ENCODE data around the gene SYNGR1.
"Not testable (repeated sequence)": the region's sequence is repeated elsewhere in the genome, so short reads cannot be mapped to it uniquely, and the experiment has no call there.

SYNGR1 gene

GRCh38 chr22:39388261-39389011 is 38.6 kb downstream of the SYNGR1 start:
- H3K27ac Mint-ChIP-seq = peak overlapping the region; percentile 80
- no peaks in the 10 kb centered on the region for H3K36me3 Mint-ChIP-seq
- H3K27me3 Mint-ChIP-seq = no peaks in the 10 kb centered on the region
- H3K4me1 Mint-ChIP-seq (ENCODE audit: low read depth) = peaks cover 11% of the 10 kb centered on the region
- no peaks in the 10 kb centered on the region for H3K9me3 Mint-ChIP-seq (ENCODE audit: low read depth)
- H3K4me3 Mint-ChIP-seq = peak overlapping the region; percentile 84

GRCh38 chr22:39389420-39389819 is 39.6 kb downstream of the SYNGR1 start:
- Mint-ChIP-seq H3K4me1 (ENCODE audit: low read depth) (peaks cover 11% of the 10 kb centered on the region), H3K4me3 (no peak overlapping the region), H3K27ac (no peak overlapping the region), H3K27me3 (no peaks in the 10 kb centered on the region), H3K9me3 (ENCODE audit: low read depth) (no peaks in the 10 kb centered on the region), H3K36me3 (no peaks in the 10 kb centered on the region)

DNA sequence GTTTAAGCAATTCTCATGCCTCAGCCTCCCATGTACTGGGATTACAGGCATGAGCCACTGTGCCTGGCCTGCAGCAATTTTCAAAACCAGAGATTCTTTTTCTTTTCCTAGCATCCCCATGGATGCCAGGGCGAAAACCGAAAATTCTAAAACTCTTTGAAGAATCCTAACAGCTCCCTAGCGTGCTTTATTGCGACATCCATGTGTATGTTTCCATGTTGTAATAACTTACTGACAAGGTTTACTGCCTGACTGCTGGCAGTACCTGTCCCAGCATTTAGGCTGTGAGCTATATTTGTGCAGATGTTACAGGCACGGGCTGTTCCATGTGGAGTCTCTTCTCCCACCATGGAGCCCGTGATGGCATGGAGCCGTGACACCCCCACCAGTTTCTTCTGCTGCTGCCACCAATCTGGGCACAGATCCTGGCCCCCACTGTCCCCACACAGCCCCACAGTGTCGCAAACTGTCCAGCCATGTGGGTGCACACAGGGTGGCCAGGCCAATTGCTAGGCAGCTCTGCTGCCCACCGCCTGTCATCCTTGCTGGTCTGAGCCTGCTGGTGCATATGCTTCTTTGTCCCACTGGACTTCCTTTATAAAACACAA is 42.7 kb downstream of the SYNGR1 start:
- no peaks in the 10 kb centered on the region for H3K27me3 Mint-ChIP-seq
- H3K4me3 Mint-ChIP-seq = no peak overlapping the region
- H3K36me3 Mint-ChIP-seq = no peaks in the 10 kb centered on the region
- no peaks in the 10 kb centered on the region for H3K9me3 Mint-ChIP-seq (ENCODE audit: low read depth)
- peaks cover 6% of the 10 kb centered on the region for H3K4me1 Mint-ChIP-seq (ENCODE audit: low read depth)
- H3K27ac Mint-ChIP-seq = no peak overlapping the region

DNA sequence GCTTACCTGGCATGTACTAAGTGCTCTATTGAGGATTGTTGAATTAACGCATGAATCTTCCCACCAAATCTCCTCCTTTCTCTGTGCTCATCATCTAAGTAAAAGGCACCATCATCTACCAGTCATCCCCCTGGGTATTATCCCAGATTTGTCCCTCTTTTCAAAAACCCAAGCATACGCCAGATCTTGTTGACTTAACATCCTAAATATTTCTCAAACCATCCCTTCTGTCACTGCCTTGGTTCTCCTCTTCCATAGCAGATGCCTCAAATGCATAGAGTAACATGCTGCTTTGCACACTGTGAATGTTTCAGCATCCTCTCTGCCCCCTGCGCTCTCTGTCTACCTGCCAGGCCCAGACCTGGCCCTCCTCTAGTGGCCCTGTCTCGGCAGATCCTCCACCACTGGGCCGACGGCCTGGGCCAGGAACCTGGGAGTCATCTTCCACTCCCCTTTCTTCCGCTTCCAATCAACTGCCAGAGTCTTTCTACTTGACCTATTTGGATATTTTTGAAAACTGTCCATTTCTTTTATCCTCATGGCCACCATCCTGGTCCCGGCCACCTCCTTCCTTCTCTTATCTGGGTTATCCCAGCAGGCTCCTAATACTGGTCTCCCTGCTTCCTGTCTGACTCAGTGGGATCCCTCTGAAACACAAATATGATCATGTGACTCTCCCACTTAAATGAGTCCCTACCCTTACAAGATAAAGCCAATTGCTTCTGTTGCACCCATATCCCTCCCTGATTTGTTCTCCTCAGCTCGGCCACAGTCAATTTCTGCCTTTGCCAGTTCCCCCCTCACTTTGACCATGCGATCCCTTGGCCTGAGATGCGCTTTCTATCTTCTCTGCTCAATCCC is 46.4 kb downstream of the SYNGR1 start:
- Mint-ChIP-seq H3K4me1 (ENCODE audit: low read depth) (peaks cover 8% of the 10 kb centered on the region), H3K27me3 (no peaks in the 10 kb centered on the region), H3K9me3 (ENCODE audit: low read depth) (no peaks in the 10 kb centered on the region), H3K4me3 (no peak overlapping the region), H3K36me3 (no peaks in the 10 kb centered on the region), H3K27ac (no peak overlapping the region)

GRCh38 chr22:39396797-39397195 is 47.0 kb downstream of the SYNGR1 start:
- peak overlapping the region; percentile 41 for H3K4me3 Mint-ChIP-seq

GRCh38 chr22:39401301-39401631 is 51.5 kb downstream of the SYNGR1 start:
- Mint-ChIP-seq H3K9me3 (ENCODE audit: low read depth) (no peaks in the 10 kb centered on the region), H3K36me3 (peaks cover 10% of the 10 kb centered on the region), H3K4me1 (ENCODE audit: low read depth) (peaks cover 45% of the 10 kb centered on the region), H3K4me3 (peak overlapping the region; percentile 91), H3K27ac (peak overlapping the region; percentile 64), H3K27me3 (no peaks in the 10 kb centered on the region)

More at GRCh38 chr22:39396797-39397195, 47.0 kb downstream of the SYNGR1 start:
- H3K9me3 Mint-ChIP-seq (ENCODE audit: low read depth) = no peaks in the 10 kb centered on the region
- H3K36me3 Mint-ChIP-seq = no peaks in the 10 kb centered on the region
- no peaks in the 10 kb centered on the region for H3K27me3 Mint-ChIP-seq
- H3K4me1 Mint-ChIP-seq (ENCODE audit: low read depth) = peaks cover 14% of the 10 kb centered on the region
- no peak overlapping the region for H3K27ac Mint-ChIP-seq

- peaks cover 10% of the 10 kb centered on the region for H3K36me3 Mint-ChIP-seq
- no peaks in the 10 kb centered on the region for H3K9me3 Mint-ChIP-seq (ENCODE audit: low read depth)
- H3K27ac Mint-ChIP-seq = peak overlapping the region; percentile 41
- H3K27me3 Mint-ChIP-seq = no peaks in the 10 kb centered on the region
- peak overlapping the region; percentile 63 for H3K4me3 Mint-ChIP-seq
- peaks cover 72% of the 10 kb centered on the region for H3K4me1 Mint-ChIP-seq (ENCODE audit: low read depth)
Observed at GRCh38 chr22:39405346-39406085, 55.7 kb downstream of the SYNGR1 start.

DNA sequence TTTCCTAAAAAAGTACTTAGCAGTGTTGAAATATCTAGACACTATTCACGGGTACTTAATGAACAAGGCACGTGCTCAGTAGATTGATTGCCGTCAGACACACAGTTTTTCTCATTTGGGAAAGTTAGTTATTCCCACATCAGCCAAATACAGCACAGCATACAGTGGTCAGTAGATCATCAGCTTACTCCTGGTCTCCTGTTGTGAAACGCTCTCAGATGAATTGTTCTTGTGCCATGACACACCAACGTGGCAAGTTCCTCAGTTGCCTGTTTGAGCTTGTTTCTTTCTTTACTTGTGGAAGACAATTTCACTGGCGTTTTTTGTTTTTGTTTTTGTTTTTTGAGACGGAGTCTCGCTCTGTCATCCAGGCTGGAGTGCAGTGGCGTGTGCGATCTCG is 58.4 kb downstream of the SYNGR1 start:
- peaks cover 79% of the 10 kb centered on the region for H3K4me1 Mint-ChIP-seq (ENCODE audit: low read depth)
- no peak overlapping the region for H3K4me3 Mint-ChIP-seq
- no peak overlapping the region for H3K27ac Mint-ChIP-seq

DNA sequence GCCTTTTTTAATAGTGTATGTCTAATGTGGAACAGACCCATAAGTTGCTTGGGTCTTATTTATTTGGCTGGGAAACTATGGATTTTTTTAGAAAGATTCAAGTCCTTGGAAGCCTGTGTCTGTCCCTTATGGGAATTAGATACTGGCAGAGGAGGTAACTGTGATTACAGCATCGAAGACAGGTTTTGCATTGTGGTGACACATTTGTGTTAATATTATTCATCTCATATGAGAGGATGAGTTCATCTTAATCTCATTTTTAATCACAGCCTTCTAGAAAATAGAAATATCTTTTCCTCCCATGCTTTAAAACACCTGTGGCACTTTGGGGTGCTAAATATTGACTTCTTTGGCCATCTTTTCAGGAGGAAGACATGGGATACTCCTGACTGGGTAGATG is 59.0 kb downstream of the SYNGR1 start:
- Mint-ChIP-seq H3K27ac (peak overlapping the region; percentile 4), H3K4me3 (no peak overlapping the region), H3K4me1 (ENCODE audit: low read depth) (peaks cover 82% of the 10 kb centered on the region), H3K9me3 (ENCODE audit: low read depth) (no peaks in the 10 kb centered on the region), H3K27me3 (no peaks in the 10 kb centered on the region), H3K36me3 (peaks cover 8% of the 10 kb centered on the region)

More for the DNA sequence above, 58.4 kb downstream of the SYNGR1 start:
- H3K9me3 Mint-ChIP-seq (ENCODE audit: low read depth) = no peaks in the 10 kb centered on the region
- H3K27me3 Mint-ChIP-seq = no peaks in the 10 kb centered on the region
- peaks cover 8% of the 10 kb centered on the region for H3K36me3 Mint-ChIP-seq

DNA sequence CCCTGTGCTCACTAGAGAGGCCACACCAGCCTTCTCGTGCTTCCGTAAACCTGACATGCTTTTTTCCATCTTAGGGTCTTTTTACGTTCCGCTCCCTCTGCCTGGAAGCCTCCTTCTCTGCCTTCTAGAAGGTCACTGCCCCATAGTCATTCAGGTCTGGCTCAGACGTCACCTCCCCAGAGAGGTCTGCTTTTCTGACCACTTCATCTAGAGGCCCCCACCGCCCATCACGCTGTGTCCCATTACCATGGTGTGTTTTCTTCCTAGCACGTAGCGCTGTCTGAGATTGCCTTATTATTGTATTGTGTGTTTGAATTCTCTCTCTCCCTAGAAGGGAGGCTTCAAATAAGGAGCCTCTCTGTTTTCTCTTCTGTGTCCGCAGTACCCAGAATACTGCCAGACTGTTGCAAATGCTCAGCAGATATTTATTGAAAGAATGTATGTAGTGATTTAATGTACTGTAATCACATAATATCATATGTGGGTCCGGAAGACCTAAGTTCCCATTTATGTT is 59.8 kb downstream of the SYNGR1 start:
- Mint-ChIP-seq H3K27me3 (no peaks in the 10 kb centered on the region), H3K36me3 (peaks cover 5% of the 10 kb centered on the region), H3K4me1 (ENCODE audit: low read depth) (peaks cover 83% of the 10 kb centered on the region), H3K9me3 (ENCODE audit: low read depth) (no peaks in the 10 kb centered on the region), H3K4me3 (no peak overlapping the region), H3K27ac (no peak overlapping the region)

- Mint-ChIP-seq H3K36me3 (peaks cover 5% of the 10 kb centered on the region), H3K27ac (no peak overlapping the region), H3K9me3 (ENCODE audit: low read depth) (no peaks in the 10 kb centered on the region), H3K4me1 (ENCODE audit: low read depth) (peaks cover 83% of the 10 kb centered on the region), H3K4me3 (no peak overlapping the region), H3K27me3 (no peaks in the 10 kb centered on the region)
Observed at GRCh38 chr22:39410264-39410663, 60.5 kb downstream of the SYNGR1 start.

DNA sequence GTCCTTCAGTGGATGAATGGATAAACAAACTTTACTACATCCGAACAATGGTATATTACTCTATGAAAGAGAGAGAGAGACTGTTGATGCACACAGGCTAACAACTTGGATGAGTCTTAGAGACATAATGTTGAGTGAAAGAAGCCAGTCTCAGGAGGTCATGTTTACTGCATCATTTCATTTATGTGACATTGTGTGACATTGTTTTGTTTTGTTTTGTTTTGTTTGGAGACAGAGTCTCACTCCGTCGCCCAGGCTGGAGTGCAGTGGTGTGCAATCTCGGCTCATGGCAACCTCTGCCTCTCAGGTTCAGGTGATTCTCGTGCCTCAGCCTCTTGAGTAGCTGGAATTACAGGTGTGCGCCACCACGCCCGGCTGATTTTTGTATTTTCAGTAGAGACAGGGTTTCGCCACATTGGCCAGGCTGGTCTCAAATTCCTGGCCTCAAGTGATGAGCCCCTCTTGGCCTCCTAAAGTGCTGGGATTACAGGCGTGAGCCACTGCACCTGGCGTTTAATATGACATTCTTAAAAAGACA is 62.1 kb downstream of the SYNGR1 start:
- not testable (repeated sequence) for H3K36me3 Mint-ChIP-seq; H3K9me3 Mint-ChIP-seq (ENCODE audit: low read depth); H3K27me3 Mint-ChIP-seq
- Mint-ChIP-seq H3K4me3 (peak overlapping the region; percentile 28), H3K4me1 (ENCODE audit: low read depth) (peaks cover 90% of the 10 kb centered on the region), H3K27ac (peak overlapping the region; percentile 46)

GRCh38 chr22:39413204-39413603 is 63.4 kb downstream of the SYNGR1 start:
- not testable (repeated sequence) for H3K9me3 Mint-ChIP-seq (ENCODE audit: low read depth); H3K27me3 Mint-ChIP-seq; H3K36me3 Mint-ChIP-seq
- Mint-ChIP-seq H3K4me3 (peak overlapping the region; percentile 32), H3K4me1 (ENCODE audit: low read depth) (peaks cover 80% of the 10 kb centered on the region), H3K27ac (peak overlapping the region; percentile 54)

DNA sequence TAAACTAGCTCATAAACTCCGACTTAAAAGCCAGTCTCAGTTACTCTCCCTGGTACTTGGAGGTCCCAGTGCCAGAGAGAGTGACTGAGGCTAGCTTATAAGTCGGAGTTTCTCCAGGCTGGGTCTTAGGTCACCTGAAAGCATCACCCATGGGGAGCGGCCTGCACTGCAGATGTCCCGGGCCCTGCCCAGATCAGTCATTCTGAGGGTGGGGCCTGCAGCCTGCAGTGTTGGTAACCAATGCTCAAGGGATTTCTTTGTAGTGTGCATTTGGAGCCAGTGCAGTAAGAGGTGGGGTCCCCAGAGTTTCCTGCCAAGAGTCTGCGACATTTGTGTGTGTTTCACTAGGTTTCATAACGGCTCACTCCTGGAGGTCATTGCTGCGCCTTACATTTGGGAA is 64.6 kb downstream of the SYNGR1 start:
- Mint-ChIP-seq H3K4me1 (ENCODE audit: low read depth) (peaks cover 72% of the 10 kb centered on the region), H3K27me3 (no peaks in the 10 kb centered on the region), H3K27ac (peak overlapping the region; percentile 46), H3K4me3 (peak overlapping the region; percentile 32), H3K9me3 (ENCODE audit: low read depth) (no peaks in the 10 kb centered on the region), H3K36me3 (peaks cover 8% of the 10 kb centered on the region)
